GM19455 (cell line): ENCODE data around the gene PM20D2.

ENCODE experiments used
- ATAC-seq: cut with Tn5 transposase; IDR thresholded peaks from one replicate; pipeline ENCODE4 v1.9.1; 2021; ENCODE audit not compliant: unreplicated experiment

PM20D2 gene

DNA sequence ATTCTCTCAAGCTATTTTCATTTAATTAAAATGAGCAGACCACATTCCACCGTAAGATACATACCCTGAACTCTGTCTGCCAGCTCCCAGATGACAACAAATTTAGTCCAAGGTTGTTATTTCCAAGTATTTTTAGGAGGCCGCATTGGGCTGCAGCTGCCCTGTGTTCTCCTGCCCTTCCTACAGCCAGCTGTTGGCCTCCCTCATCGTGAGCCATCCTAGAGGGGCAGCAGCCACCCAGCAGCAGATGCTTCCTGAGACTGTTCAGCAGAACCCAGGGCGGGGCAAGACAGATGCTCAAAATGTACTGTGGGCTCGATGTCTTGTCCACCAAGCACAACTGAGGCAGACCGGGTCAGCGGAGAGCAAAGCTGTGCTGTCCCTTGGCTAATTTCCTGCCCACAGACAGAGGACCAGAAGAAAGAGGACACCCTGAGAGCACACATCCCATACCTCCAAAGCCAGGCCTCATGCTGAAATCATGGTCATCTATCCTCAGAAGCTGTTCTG lies 54.9 kb downstream of the PM20D2 start:
- no peak for ATAC-seq

GRCh38 chr6:89204096-89204495 lies 58.2 kb downstream of the PM20D2 start:
- ATAC-seq: no peak

DNA sequence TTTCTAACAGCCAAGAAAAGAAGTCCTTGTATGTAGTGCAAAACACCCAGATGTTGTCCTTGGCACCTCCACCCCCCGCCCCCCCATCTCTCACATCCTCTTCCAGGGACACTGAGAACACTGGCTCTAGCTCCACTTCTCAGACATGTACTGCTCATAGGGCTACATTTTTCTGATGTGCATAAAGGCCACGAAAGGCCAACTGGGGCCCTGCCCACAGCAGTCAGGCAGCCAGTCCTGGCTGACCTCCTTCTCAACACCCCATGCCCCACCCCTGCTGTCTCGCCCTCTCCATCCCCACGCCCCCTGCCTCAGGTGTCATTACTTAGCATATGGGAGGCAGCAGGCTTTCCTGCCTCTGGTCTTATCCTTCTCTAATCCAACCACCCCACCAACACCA lies 60.0 kb downstream of the PM20D2 start:
- ATAC-seq: no peak

GRCh38 chr6:89208551-89208950 lies 62.7 kb downstream of the PM20D2 start:
- no peak for ATAC-seq

DNA sequence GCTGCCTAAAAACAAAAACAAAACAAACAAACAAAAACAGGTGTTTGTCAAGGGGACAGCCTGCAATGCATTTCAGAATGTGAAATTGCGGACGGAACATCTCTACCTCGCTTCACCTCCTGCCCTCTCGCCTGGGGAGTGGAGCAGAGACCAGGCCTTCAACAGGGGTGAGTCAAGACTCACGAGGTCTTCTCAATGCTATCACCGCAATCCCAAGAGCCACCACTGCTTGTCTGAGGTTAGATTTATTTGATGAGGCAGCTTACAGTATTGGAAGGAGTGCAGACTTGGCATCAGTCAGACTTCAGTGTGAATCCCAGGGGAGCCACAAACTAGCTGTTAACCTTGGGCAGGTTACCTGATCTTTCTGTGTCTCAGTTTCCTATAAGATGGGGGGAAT lies 63.6 kb downstream of the PM20D2 start:
- no peak for ATAC-seq

GRCh38 chr6:89212472-89212871 lies 66.6 kb downstream of the PM20D2 start:
- ATAC-seq: no peak

- ATAC-seq: no peak
These were observed 68.3 kb downstream of the PM20D2 start for GRCh38 chr6:89214197-89214596.
